ENCODE measurements around the gene BCAS1. TPM values are rescaled to one million over a fixed set of nuclear protein-coding genes. Genes with fewer than 3 reads are reported as not detected.

BCAS1 gene
- total RNA-seq, 1 experiment from 2014 or later, result 0.11 TPM

- no peaks in the 10 kb centered on the region for H4K20me1 ChIP-seq (ENCODE audit: insufficient read depth, low read depth, low read length)
- no peak overlapping the region for H2AFZ ChIP-seq (ENCODE audit: low read length)
- no peak overlapping the region for H3K27ac ChIP-seq (ENCODE audit: low read length)
- peaks cover 4% of the 10 kb centered on the region; the same call in 1 of the 2 replicates for H3K4me1 ChIP-seq (ENCODE audit: low read length)
- H3K79me2 ChIP-seq (ENCODE audit: low read length), result no peaks in the 10 kb centered on the region
- H3K27me3 ChIP-seq (ENCODE audit: low read length), result no peaks in the 10 kb centered on the region
- no peak overlapping the region for H3K4me3 ChIP-seq (ENCODE audit: low read length)
- no peaks in the 10 kb centered on the region for H3K36me3 ChIP-seq (ENCODE audit: insufficient read depth, low read length)
- H3K4me2 ChIP-seq (ENCODE audit: low read depth, low read length, poor library complexity, severe bottlenecking), result no peak overlapping the region
- H3K9ac ChIP-seq (ENCODE audit: low read length), result no peak overlapping the region
- no peaks in the 10 kb centered on the region for H3K9me2 ChIP-seq (replicated peaks; ENCODE audit: insufficient read depth, low read length)
- H3K9me3 ChIP-seq (ENCODE audit: low read length), result no peaks in the 10 kb centered on the region
- no peak for DNase-seq
Observed at GRCh38 chr20:54088430-54088829, 18.0 kb upstream of the BCAS1 start.

DNA sequence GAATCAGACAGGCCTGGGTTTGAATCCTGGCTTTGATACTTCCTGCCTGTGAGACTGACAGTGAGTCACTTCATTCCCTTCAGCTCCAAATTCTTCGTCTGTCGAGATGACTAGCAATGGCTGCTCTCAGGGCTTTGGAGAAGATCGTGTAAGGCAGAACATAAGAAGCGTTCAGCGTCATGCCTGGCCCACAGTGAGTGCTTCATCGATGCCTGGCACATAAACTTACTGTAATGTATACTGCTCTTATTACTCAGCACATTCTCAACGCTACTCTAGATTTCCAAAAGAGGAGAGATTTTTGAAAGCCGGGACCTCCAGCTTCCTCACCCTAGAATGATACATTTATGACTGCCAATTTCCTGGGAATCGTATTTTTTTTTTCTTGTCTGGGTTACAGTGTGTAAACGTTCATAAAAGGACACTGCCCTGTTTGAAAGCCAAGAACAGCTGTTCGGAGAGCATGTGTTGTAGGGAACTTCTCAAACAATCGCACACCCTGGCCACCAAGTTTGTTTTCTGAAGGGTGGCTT lies 16.2 kb upstream of the BCAS1 start:
- Histone ChIP-seq H3K9ac (ENCODE audit: low read length) (no peak overlapping the region), H3K27ac (ENCODE audit: low read length) (no peak overlapping the region), H3K36me3 (ENCODE audit: insufficient read depth, low read length) (no peaks in the 10 kb centered on the region), H3K27me3 (ENCODE audit: low read length) (no peaks in the 10 kb centered on the region), H3K79me2 (ENCODE audit: low read length) (no peaks in the 10 kb centered on the region), H3K4me2 (ENCODE audit: low read depth, low read length, poor library complexity, severe bottlenecking) (no peak overlapping the region), H2AFZ (ENCODE audit: low read length) (no peak overlapping the region), H4K20me1 (ENCODE audit: insufficient read depth, low read depth, low read length) (no peaks in the 10 kb centered on the region), H3K4me3 (ENCODE audit: low read length) (no peak overlapping the region), H3K9me2 (replicated peaks; ENCODE audit: insufficient read depth, low read length) (no peaks in the 10 kb centered on the region), H3K9me3 (ENCODE audit: low read length) (no peaks in the 10 kb centered on the region), H3K4me1 (ENCODE audit: low read length) (no peaks in the 10 kb centered on the region)
- DNase-seq, result no peak

DNA sequence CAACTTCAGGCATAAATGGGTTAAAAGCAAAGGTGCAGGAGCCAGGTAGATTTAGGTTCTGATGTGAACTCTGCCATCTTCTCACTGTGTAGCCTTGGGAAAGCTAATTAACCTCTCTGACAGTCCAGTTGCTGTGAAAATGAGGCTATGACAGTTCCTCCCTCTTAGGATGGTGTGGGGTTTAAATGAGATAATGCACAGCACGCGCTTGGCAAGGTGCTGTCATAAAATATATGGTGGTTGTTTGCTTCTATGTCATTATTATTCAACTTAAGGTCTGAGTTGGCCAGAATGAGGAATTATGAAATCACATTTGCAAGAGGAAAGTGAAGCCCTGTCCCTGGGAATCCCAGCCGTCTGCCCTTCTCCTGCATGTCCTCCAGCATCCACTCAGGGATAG lies 15.5 kb upstream of the BCAS1 start:
- no peak overlapping the region for H3K4me3 ChIP-seq (ENCODE audit: low read length)
- H3K9me2 ChIP-seq (replicated peaks; ENCODE audit: insufficient read depth, low read length), result no peaks in the 10 kb centered on the region
- DNase-seq, result no peak
- H3K9ac ChIP-seq (ENCODE audit: low read length), result no peak overlapping the region
- no peaks in the 10 kb centered on the region for H3K79me2 ChIP-seq (ENCODE audit: low read length)
- H3K4me2 ChIP-seq (ENCODE audit: low read depth, low read length, poor library complexity, severe bottlenecking), result no peak overlapping the region
- no peaks in the 10 kb centered on the region for H4K20me1 ChIP-seq (ENCODE audit: insufficient read depth, low read depth, low read length)
- H2AFZ ChIP-seq (ENCODE audit: low read length), result no peak overlapping the region
- H3K4me1 ChIP-seq (ENCODE audit: low read length), result no peaks in the 10 kb centered on the region
- H3K27ac ChIP-seq (ENCODE audit: low read length), result no peak overlapping the region
- no peaks in the 10 kb centered on the region for H3K27me3 ChIP-seq (ENCODE audit: low read length)
- no peaks in the 10 kb centered on the region for H3K9me3 ChIP-seq (ENCODE audit: low read length)
- H3K36me3 ChIP-seq (ENCODE audit: insufficient read depth, low read length), result no peaks in the 10 kb centered on the region

DNA sequence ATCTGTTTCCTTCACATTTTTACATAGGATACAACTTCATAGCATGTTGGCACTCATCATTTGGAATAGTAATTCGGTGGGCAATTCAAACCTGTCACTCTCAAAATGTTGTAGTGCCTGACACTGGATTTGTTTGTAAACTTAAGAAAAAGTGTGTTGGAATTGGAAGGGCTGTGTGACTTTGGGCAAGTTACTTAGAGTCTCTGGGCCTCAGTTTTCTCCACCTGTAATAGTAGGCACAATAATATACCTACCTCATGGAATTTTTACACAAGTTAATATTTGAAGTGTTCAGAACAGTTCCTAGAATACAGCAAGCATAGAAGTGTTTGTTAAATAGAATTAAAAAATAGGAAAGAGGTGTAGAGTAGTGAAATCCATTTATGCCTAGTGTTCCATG lies 15.0 kb upstream of the BCAS1 start:
- H3K27ac ChIP-seq (ENCODE audit: low read length), result no peak overlapping the region
- no peaks in the 10 kb centered on the region for H3K9me3 ChIP-seq (ENCODE audit: low read length)
- H3K4me3 ChIP-seq (ENCODE audit: low read length), result no peak overlapping the region
- no peaks in the 10 kb centered on the region for H4K20me1 ChIP-seq (ENCODE audit: insufficient read depth, low read depth, low read length)
- H3K79me2 ChIP-seq (ENCODE audit: low read length), result no peaks in the 10 kb centered on the region
- H2AFZ ChIP-seq (ENCODE audit: low read length), result no peak overlapping the region
- H3K4me1 ChIP-seq (ENCODE audit: low read length), result no peaks in the 10 kb centered on the region
- H3K9me2 ChIP-seq (replicated peaks; ENCODE audit: insufficient read depth, low read length), result no peaks in the 10 kb centered on the region
- no peaks in the 10 kb centered on the region for H3K36me3 ChIP-seq (ENCODE audit: insufficient read depth, low read length)
- no peak for DNase-seq
- H3K4me2 ChIP-seq (ENCODE audit: low read depth, low read length, poor library complexity, severe bottlenecking), result no peak overlapping the region
- H3K9ac ChIP-seq (ENCODE audit: low read length), result no peak overlapping the region
- H3K27me3 ChIP-seq (ENCODE audit: low read length), result no peaks in the 10 kb centered on the region

GRCh38 chr20:54084727-54085388 lies 14.5 kb upstream of the BCAS1 start:
- Histone ChIP-seq H3K9me3 (ENCODE audit: low read length) (no peaks in the 10 kb centered on the region), H3K27ac (ENCODE audit: low read length) (no peak overlapping the region), H3K36me3 (ENCODE audit: insufficient read depth, low read length) (no peaks in the 10 kb centered on the region), H3K9ac (ENCODE audit: low read length) (no peak overlapping the region), H3K4me2 (ENCODE audit: low read depth, low read length, poor library complexity, severe bottlenecking) (no peak overlapping the region), H3K79me2 (ENCODE audit: low read length) (no peaks in the 10 kb centered on the region), H3K4me1 (ENCODE audit: low read length) (no peaks in the 10 kb centered on the region), H3K9me2 (replicated peaks; ENCODE audit: insufficient read depth, low read length) (no peaks in the 10 kb centered on the region), H4K20me1 (ENCODE audit: insufficient read depth, low read depth, low read length) (no peaks in the 10 kb centered on the region), H2AFZ (ENCODE audit: low read length) (no peak overlapping the region), H3K4me3 (ENCODE audit: low read length) (no peak overlapping the region), H3K27me3 (ENCODE audit: low read length) (no peaks in the 10 kb centered on the region)
- DNase-seq, result no peak

- no peak overlapping the region for H2AFZ ChIP-seq (ENCODE audit: low read length)
- H3K27ac ChIP-seq (ENCODE audit: low read length), result no peak overlapping the region
- no peaks in the 10 kb centered on the region for H3K4me1 ChIP-seq (ENCODE audit: low read length)
- H3K4me3 ChIP-seq (ENCODE audit: low read length), result no peak overlapping the region
- no peak overlapping the region for H3K4me2 ChIP-seq (ENCODE audit: low read depth, low read length, poor library complexity, severe bottlenecking)
- H3K9me3 ChIP-seq (ENCODE audit: low read length), result no peaks in the 10 kb centered on the region
- no peak overlapping the region for H3K9ac ChIP-seq (ENCODE audit: low read length)
- H3K27me3 ChIP-seq (ENCODE audit: low read length), result no peaks in the 10 kb centered on the region
- H3K36me3 ChIP-seq (ENCODE audit: insufficient read depth, low read length), result no peaks in the 10 kb centered on the region
- H3K9me2 ChIP-seq (replicated peaks; ENCODE audit: insufficient read depth, low read length), result no peaks in the 10 kb centered on the region
- no peaks in the 10 kb centered on the region for H4K20me1 ChIP-seq (ENCODE audit: insufficient read depth, low read depth, low read length)
- DNase-seq, result no peak
- H3K79me2 ChIP-seq (ENCODE audit: low read length), result no peaks in the 10 kb centered on the region
Observed at GRCh38 chr20:54084193-54084592, 13.8 kb upstream of the BCAS1 start.

DNA sequence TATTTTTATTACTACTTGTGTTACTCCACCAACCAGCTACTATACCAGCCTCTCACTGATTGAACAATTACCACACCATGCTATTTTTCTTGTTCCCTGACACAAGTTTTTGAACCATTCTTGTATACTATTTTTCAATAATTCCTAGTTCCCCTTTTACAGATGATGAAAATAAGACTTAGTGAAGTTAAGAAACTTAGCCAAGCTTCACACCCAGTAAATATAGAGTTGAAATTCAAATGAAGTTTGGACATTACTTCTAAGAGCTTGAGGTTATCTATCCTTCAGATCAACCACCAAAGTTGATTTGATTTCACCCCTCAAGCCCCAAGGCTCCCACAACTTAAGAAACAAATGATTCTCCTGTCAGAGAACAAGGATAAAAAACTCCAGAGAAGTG lies 13.1 kb upstream of the BCAS1 start:
- Histone ChIP-seq H3K9me2 (replicated peaks; ENCODE audit: insufficient read depth, low read length) (no peaks in the 10 kb centered on the region), H4K20me1 (ENCODE audit: insufficient read depth, low read depth, low read length) (no peaks in the 10 kb centered on the region), H3K4me2 (ENCODE audit: low read depth, low read length, poor library complexity, severe bottlenecking) (no peak overlapping the region), H3K27me3 (ENCODE audit: low read length) (no peaks in the 10 kb centered on the region), H3K36me3 (ENCODE audit: insufficient read depth, low read length) (no peaks in the 10 kb centered on the region), H3K27ac (ENCODE audit: low read length) (no peak overlapping the region), H3K79me2 (ENCODE audit: low read length) (no peaks in the 10 kb centered on the region), H3K9ac (ENCODE audit: low read length) (no peak overlapping the region), H2AFZ (ENCODE audit: low read length) (no peak overlapping the region), H3K9me3 (ENCODE audit: low read length) (no peaks in the 10 kb centered on the region), H3K4me1 (ENCODE audit: low read length) (no peaks in the 10 kb centered on the region), H3K4me3 (ENCODE audit: low read length) (no peak overlapping the region)
- no peak for DNase-seq

- Histone ChIP-seq H3K27me3 (ENCODE audit: low read length) (no peaks in the 10 kb centered on the region), H3K9ac (ENCODE audit: low read length) (no peak overlapping the region), H3K79me2 (ENCODE audit: low read length) (no peaks in the 10 kb centered on the region), H3K4me2 (ENCODE audit: low read depth, low read length, poor library complexity, severe bottlenecking) (no peak overlapping the region), H3K4me3 (ENCODE audit: low read length) (no peak overlapping the region), H2AFZ (ENCODE audit: low read length) (no peak overlapping the region), H3K27ac (ENCODE audit: low read length) (no peak overlapping the region), H3K9me2 (replicated peaks; ENCODE audit: insufficient read depth, low read length) (no peaks in the 10 kb centered on the region), H3K4me1 (ENCODE audit: low read length) (no peaks in the 10 kb centered on the region), H3K9me3 (ENCODE audit: low read length) (no peaks in the 10 kb centered on the region), H4K20me1 (ENCODE audit: insufficient read depth, low read depth, low read length) (no peaks in the 10 kb centered on the region), H3K36me3 (ENCODE audit: insufficient read depth, low read length) (no peaks in the 10 kb centered on the region)
- no peak for DNase-seq
Observed at GRCh38 chr20:54082100-54082499, 11.7 kb upstream of the BCAS1 start.

Data from Karpas-422 (cell line).